ENCODE measurements around the gene AGPAT3. TPM values are rescaled to one million over a fixed set of nuclear protein-coding genes. Genes with fewer than 3 reads are reported as not detected.

Gene AGPAT3
- total RNA-seq, 2 donors from 2014 or later, result 31.3 to 53.5 TPM

DNA sequence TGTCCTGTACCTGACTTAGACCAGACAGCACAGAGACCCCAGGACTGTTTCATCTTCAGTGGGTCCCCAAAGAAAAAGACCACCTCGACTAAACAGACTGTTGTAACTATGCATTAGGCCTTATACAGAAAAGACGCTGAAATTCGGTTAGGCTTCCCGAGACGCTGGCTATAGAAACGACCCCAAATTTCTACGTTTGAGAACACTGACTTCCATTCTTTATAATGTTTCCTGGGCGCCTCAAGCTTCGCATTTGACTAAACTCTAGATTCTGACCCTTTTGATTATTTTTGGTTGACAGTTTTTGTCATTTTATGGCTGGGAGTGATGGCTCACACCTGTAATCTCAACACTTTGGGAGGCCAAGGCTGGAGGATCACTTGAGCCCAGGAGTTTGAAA lies 146.1 kb downstream of the AGPAT3 start:
- intact Hi-C loops (cut with DNase I), result no loop called here
- TF ChIP-seq, protein P1, sequence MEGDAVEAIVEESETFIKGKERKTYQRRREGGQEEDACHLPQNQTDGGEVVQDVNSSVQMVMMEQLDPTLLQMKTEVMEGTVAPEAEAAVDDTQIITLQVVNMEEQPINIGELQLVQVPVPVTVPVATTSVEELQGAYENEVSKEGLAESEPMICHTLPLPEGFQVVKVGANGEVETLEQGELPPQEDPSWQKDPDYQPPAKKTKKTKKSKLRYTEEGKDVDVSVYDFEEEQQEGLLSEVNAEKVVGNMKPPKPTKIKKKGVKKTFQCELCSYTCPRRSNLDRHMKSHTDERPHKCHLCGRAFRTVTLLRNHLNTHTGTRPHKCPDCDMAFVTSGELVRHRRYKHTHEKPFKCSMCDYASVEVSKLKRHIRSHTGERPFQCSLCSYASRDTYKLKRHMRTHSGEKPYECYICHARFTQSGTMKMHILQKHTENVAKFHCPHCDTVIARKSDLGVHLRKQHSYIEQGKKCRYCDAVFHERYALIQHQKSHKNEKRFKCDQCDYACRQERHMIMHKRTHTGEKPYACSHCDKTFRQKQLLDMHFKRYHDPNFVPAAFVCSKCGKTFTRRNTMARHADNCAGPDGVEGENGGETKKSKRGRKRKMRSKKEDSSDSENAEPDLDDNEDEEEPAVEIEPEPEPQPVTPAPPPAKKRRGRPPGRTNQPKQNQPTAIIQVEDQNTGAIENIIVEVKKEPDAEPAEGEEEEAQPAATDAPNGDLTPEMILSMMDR (IDR thresholded peaks at IDR 0.05), result no peak
- no peak for TF ChIP-seq POLR2AphosphoS5 (IDR thresholded peaks at IDR 0.05)
- no peak for TF ChIP-seq POLR2A (IDR thresholded peaks at IDR 0.05)
- Histone ChIP-seq H3K27ac (peak overlapping the region; percentile 90 to 93), H3K4me3 (peak overlapping the region; percentile 93 to 97), H3K27me3 (replicated peaks; ENCODE audit: insufficient read depth) (no peaks in the 10 kb centered on the region), H3K4me1 (replicated peaks) (no peaks in the 10 kb centered on the region), H3K9me3 (no peaks in the 10 kb centered on the region), H3K36me3 (no peaks in the 10 kb centered on the region)
- WGBS, result 79% methylated on average over 9 of the region's 9 CpGs
- DNase-seq (ENCODE audit: low spot score), result no peak

DNA sequence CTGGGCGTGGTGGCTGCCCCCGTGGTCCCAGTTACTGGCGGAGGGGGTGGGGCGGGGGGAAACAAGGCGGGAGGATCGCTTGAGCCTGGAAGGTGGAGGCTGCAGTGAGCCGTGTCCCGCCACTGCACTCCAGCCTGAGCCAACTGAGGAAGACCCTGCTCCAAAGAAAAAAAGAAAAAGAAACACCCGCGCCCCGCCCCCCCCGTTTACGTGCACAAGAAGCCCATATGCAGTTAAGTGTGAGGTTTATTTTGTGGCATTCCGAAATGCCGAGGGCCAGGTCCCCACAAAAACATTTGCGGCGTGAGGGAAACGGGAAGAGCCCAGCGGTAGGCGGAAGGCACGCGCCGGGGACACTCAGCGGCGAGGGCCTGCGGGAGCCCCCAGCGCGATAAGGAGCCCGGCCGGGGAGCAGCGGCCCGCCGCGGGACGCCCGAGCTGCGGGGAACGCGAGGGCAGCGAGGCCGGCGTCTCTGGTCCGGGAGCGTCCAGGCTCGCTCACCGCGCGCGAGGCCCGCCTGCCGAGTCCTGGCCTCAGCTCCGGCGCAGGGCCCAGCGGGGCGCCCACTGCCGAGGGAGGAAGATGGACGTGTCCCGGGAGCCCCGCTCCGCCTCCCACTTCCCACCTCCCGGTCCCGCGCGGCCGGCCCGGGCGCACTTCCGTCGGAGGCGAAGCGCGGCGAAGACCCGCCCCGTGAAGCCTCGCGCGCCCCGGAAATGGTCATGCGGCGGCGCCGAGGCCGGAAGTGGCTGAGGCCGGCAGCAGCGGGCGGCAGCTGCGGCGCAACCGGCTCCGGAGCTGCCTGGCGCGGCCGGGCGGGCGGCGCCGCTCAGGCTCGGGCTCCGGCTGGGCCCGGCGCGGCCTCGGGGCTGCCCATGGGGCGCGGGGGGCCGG lies 146.8 kb downstream of the AGPAT3 start, which contains the start of gene TRAPPC10:
TRAPPC10 (plus strand) TSS at position 731 of the 895 bp plus-strand sequence. CDS start 185 bp downstream, outside the sequence.
- H3K36me3 ChIP-seq, result no peaks in the 10 kb centered on the region
- TF ChIP-seq POLR2A (IDR thresholded peaks at IDR 0.05) (peak; percentile 83), POLR2AphosphoS5 (IDR thresholded peaks at IDR 0.05) (peak; percentile 86)
- TF ChIP-seq, protein P1 (IDR thresholded peaks at IDR 0.05), result peak in 1 of 4 experiments; percentile 20
- WGBS, result 1% methylated on average over 73 of the region's 107 CpGs

DNA sequence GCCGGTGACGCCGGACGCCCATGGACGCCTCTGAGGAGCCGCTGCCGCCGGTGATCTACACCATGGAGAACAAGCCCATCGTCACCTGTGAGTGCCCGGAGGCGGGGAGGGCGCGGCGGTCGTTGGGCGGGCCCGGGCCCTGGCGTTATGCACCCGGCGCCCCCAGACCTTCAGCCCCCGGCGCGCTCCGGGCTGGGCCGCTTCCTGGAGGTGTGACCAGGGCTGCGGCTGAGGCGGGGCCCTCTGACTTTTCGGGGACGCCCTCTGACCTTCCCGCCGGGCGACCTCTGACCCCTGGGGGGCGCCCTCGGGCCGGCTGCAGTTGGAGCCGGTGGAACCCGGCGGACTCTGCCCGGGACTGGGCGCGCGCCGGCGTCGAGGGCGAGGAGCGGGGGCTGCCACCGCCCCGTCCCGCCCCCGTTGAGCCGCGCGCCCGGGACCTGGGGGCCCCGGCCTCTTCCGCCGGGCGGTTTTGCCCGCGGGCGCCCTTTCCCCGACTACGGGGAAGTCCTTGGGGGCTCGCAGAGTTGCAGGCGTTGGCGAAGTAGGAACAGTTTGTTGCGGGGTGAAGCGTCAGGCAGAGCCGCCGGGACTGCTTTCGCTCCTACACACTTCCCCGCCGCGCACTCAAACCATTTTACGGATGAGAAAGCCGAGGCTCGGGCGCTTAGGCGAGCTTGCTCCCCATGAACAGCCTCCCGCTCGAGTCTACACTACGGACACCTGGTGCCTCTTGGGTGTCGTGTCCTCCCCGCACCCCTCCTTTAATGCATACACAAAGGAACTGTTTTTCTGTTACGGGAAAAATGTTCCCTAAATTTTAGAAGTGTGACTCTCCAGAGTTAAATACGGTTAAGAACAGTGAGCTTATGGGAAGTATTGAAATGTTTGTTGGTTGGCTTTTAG lies 147.7 kb downstream of the AGPAT3 start:
- TF ChIP-seq, protein P1 (IDR thresholded peaks at IDR 0.05), result peak in 1 of 4 experiments; percentile 10
- TF ChIP-seq POLR2AphosphoS5 (IDR thresholded peaks at IDR 0.05), result no peak
- no peak for TF ChIP-seq POLR2A (IDR thresholded peaks at IDR 0.05)
- DNase-seq (ENCODE audit: low spot score), result peak; percentile 30
- Histone ChIP-seq H3K4me1 (replicated peaks) (no peaks in the 10 kb centered on the region), H3K9me3 (no peaks in the 10 kb centered on the region), H3K27me3 (replicated peaks; ENCODE audit: insufficient read depth) (no peaks in the 10 kb centered on the region), H3K27ac (peak overlapping the region; percentile 90 to 93), H3K4me3 (peak overlapping the region; percentile 93 to 97), H3K36me3 (no peaks in the 10 kb centered on the region)
- WGBS, result under 1% methylated on average over 64 of the region's 87 CpGs
- intact Hi-C loops (cut with DNase I), result no loop called here

More for the DNA sequence above, 146.8 kb downstream of the AGPAT3 start, which contains the start of gene TRAPPC10:
- peak; percentile 76 for DNase-seq (ENCODE audit: low spot score)
- H3K27me3 ChIP-seq (replicated peaks; ENCODE audit: insufficient read depth), result no peaks in the 10 kb centered on the region
- H3K4me3 ChIP-seq, result peak within 1 kb of the TSS; percentile 93 to 97
- intact Hi-C loops (cut with DNase I), result no loop called here
- no peaks in the 10 kb centered on the region for H3K4me1 ChIP-seq (replicated peaks)
- no peaks in the 10 kb centered on the region for H3K9me3 ChIP-seq
- peak within 1 kb of the TSS; percentile 90 to 93 for H3K27ac ChIP-seq

DNA sequence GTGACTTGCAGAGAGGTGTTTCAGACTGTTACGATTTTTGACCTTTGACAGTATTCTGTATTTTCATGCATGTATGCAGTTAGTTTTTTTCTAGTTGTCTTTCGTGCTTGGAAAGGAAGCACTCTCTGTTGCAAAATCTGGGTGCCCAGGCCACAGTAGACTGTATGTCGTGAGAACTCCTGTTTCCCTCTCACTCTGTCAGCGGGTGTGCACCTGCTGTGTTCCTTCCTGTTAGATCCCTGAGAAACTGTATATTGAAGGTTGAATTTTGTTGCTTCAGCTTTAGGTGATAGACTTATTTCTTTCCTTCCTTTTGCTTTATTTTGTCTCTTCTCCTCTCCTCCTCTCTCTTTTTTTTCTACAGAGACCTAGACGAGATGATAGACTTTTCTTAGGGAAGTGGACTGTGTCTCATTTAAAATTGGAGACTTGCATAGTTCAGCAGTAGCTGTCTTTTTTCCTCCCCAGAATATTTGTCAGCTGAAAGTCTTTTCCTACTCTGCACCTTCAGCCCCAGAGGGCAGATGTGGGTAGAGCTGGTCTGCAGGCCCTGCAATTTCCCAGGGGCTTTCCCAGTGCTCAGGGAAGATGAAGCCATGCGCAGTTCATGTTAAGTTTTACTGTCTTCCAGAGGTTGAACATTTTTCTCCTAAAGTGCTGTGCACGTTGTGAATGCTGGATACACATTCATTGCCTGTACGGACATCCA lies 148.5 kb downstream of the AGPAT3 start:
- H3K9me3 ChIP-seq, result no peaks in the 10 kb centered on the region
- 22% methylated on average over 8 of the region's 8 CpGs for WGBS
- no peak for TF ChIP-seq POLR2AphosphoS5 (IDR thresholded peaks at IDR 0.05)
- TF ChIP-seq POLR2A (IDR thresholded peaks at IDR 0.05), result no peak
- TF ChIP-seq, protein P1 (IDR thresholded peaks at IDR 0.05), result no peak
- H3K36me3 ChIP-seq, result no peaks in the 10 kb centered on the region
- H3K4me1 ChIP-seq (replicated peaks), result no peaks in the 10 kb centered on the region
- H3K27ac ChIP-seq, result peak overlapping the region in 1 of 2 donors; percentile 93
- no peak for DNase-seq (ENCODE audit: low spot score)
- H3K27me3 ChIP-seq (replicated peaks; ENCODE audit: insufficient read depth), result no peaks in the 10 kb centered on the region
- H3K4me3 ChIP-seq, result peak overlapping the region; percentile 93 to 97
- intact Hi-C loops (cut with DNase I), result no loop called here

Data from prostate gland (tissue), 2 donors.